Tibial nerve (tissue), 4 donors: ENCODE data around the gene CMBL. TPM values are rescaled to one million over a fixed set of nuclear protein-coding genes. Genes with fewer than 3 reads are reported as not detected.
A peak's percentile ranks its signal among the peaks of the same experiment; 100 is the strongest.
"Not testable (repeated sequence)": the region's sequence is repeated elsewhere in the genome, so short reads cannot be mapped to it uniquely, and the experiment has no call there.

Experiments
- DNase-seq, 2 donors: peaks; one replicate each; pipeline ENCODE4 v3.0.0-alpha.2; 2019; ENCODE audit warnings: low spot score in 2 of 2
- H3K27ac ChIP-seq, 4 donors: fragments of 200-600 bp; sonication (generic) in 3 of 4; one replicate each; pipeline ENCODE4 v1.5.1; 2017 to 2019; ENCODE audit warnings: mild to moderate bottlenecking in 1 of 4
- H3K27me3 ChIP-seq, 2 donors: fragments of 200-600 bp; sonication (generic) in 1 of 2; one replicate each; pipeline versions ENCODE4 v1.5.1 to v1.6.0; 2017 to 2019
- H3K36me3 ChIP-seq, 3 donors: fragments of 200-600 bp; sonication (generic); one replicate each; pipeline ENCODE4 v1.5.1; 2018 to 2019
- H3K4me1 ChIP-seq, 4 donors: fragments of 200-600 bp; sonication (generic) in 3 of 4; one replicate each; pipeline ENCODE4 v1.5.1; 2017 to 2019
- H3K4me3 ChIP-seq, 4 donors: fragments of 200-600 bp; sonication (generic) in 3 of 4; one replicate each; pipeline ENCODE4 v1.5.1; 2017 to 2019; ENCODE audit warnings: mild to moderate bottlenecking in 1 of 4, moderate library complexity in 1 of 4
- H3K9me3 ChIP-seq, 4 donors: fragments of 200-600 bp; sonication (generic) in 3 of 4; one replicate each; pipeline ENCODE4 v1.5.1; 2017 to 2019
- EP300 ChIP-seq, 2 donors: sonication (generic); formaldehyde crosslinking; IDR thresholded peaks; one replicate each; pipeline ENCODE4 v1.6.1; 2017; ENCODE audit warnings: antibody characterized with exemption in 2 of 2, mild to moderate bottlenecking in 1 of 2
- POLR2A ChIP-seq, 2 donors: fragments of 450-650 bp; IDR thresholded peaks; one replicate each; pipeline ENCODE4 v1.6.1; 2017; ENCODE audit warnings: antibody characterized with exemption in 2 of 2, mild to moderate bottlenecking in 2 of 2, moderate library complexity in 2 of 2
- WGBS, 2 donors: methylation state at CpG; one replicate each; pipeline ENCODE4 v1.1.5; 2018; 5-methylcytosine and 5-hydroxymethylcytosine counted together
- total RNA-seq, 4 donors: library from RNA; depleted of rRNA; stranded (reverse); fragments of >200 nt; gene quantifications; one replicate each; pipeline ENCODE4 v1.1.0, GENCODE V29; 2016
- TF ChIP-seq, protein P1 (sequence below), 5 experiments: fragments of 200-600 bp in 3 of 5; fragments of 450-650 bp in 2 of 5; sonication (generic) in 3 of 5; IDR thresholded peaks; one replicate each; pipeline ENCODE4 v1.5.1; 2016 to 2019; ENCODE audit warnings: antibody characterized with exemption in 5 of 5, mild to moderate bottlenecking in 3 of 5, moderate library complexity in 2 of 5

The CMBL gene
- total RNA-seq, 4 donors from 2014 or later: 5.7 to 7.4 (median 6.6) TPM

DNA sequence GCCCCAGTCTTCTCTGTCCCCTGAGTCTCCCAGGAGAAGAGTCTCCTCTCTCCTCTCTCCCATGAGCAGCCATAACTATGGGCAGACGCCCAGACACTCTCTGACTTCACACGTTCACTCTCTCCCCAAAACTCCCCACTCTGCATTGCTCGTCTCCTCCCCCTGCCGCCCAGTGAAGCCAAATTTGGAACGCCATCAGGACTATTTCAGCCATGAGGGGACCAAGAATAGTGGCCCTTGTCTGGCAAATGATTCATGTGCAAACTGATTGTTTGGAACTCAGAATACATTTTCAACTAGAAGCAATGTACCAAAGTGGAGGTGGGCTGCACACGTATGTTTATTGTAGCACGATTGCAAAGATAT is 20.9 kb downstream of the CMBL start:
- no peak for DNase-seq
- TF ChIP-seq EP300 (IDR thresholded peaks at IDR 0.05): no peak
- TF ChIP-seq, protein P1, sequence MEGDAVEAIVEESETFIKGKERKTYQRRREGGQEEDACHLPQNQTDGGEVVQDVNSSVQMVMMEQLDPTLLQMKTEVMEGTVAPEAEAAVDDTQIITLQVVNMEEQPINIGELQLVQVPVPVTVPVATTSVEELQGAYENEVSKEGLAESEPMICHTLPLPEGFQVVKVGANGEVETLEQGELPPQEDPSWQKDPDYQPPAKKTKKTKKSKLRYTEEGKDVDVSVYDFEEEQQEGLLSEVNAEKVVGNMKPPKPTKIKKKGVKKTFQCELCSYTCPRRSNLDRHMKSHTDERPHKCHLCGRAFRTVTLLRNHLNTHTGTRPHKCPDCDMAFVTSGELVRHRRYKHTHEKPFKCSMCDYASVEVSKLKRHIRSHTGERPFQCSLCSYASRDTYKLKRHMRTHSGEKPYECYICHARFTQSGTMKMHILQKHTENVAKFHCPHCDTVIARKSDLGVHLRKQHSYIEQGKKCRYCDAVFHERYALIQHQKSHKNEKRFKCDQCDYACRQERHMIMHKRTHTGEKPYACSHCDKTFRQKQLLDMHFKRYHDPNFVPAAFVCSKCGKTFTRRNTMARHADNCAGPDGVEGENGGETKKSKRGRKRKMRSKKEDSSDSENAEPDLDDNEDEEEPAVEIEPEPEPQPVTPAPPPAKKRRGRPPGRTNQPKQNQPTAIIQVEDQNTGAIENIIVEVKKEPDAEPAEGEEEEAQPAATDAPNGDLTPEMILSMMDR (IDR thresholded peaks at IDR 0.05): no peak
- Histone ChIP-seq H3K9me3 (no peaks in the 10 kb centered on the region), H3K36me3 (peaks cover 0 to 24% (median 0%) of the 10 kb centered on the region in 3 donors), H3K27ac (no peak overlapping the region), H3K27me3 (no peaks in the 10 kb centered on the region), H3K4me3 (no peak overlapping the region), H3K4me1 (peaks cover 0 to 14% (median 7%) of the 10 kb centered on the region in 4 donors)
- 80 to 81% methylated on average over 7 of the region's 7 CpGs for WGBS, 2 donors

DNA sequence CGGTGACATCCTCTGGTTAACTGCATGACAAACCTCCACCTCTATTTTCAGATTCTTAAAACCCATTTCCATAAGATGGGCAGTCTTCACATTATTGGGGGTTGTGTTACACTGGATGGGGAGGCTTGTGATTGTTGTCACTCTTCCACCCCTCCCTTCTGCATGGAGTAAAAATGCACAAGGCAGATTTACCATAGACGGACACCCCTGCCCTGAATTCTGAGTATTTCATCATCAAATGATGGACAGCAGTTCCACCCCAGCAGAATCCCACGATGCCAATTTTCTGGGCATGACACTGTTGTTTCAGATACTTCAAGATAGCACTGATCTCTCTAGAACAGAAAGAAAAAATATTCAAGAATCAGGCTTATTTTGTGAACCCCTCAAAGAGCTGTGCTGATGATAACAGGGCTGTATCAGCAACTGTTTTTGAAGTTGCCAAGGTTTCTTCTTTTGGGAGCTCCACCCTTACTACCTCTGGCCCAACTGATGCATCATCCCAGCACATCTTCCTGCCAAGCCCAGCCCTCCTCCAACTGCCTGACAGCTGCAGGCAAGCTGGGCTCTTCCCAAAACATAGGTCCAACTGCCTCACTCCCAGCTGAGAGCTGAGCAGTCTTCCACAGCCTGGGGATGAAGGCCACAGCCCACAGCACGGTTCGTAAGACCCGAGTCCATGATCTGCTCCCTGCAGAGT is 21.4 kb downstream of the CMBL start:
- Histone ChIP-seq H3K27me3 (no peaks in the 10 kb centered on the region), H3K4me1 (peaks cover 0 to 14% (median 7%) of the 10 kb centered on the region in 4 donors), H3K36me3 (peaks cover 0 to 26% (median 0%) of the 10 kb centered on the region in 3 donors), H3K9me3 (no peaks in the 10 kb centered on the region), H3K27ac (no peak overlapping the region), H3K4me3 (no peak overlapping the region)
- WGBS, 2 donors: 67 to 82% methylated on average over 6 of the region's 6 CpGs
- DNase-seq: no peak
- TF ChIP-seq EP300 (IDR thresholded peaks at IDR 0.05): no peak
- no peak for TF ChIP-seq POLR2A (IDR thresholded peaks at IDR 0.05)
- TF ChIP-seq, protein P1 (IDR thresholded peaks at IDR 0.05): no peak

DNA sequence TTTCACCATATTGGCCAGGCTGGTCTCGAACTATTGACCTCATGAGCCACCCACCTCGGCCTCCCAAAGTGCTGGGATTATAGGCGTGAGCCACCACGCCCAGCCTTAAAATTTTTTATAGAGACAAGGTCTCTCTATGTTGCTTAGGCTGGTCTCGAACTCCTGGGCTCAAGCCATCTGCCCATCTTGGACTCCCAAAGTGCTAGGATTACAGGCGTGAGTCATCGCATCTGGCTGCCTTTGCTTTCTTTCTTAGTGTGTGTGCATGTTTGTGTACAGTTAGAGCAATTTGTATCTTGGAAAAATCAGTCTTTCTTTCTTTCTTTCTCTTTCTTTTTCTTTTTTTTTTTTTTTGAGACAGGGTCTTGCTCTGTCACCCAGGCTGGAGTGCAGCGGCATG is 22.3 kb downstream of the CMBL start:
- H3K4me3 ChIP-seq, H3K27ac ChIP-seq, H3K9me3 ChIP-seq, H3K27me3 ChIP-seq, DNase-seq: not testable (repeated sequence)
- Histone ChIP-seq H3K36me3 (peaks cover 0 to 26% (median 0%) of the 10 kb centered on the region in 3 donors), H3K4me1 (peaks cover 0 to 14% (median 7%) of the 10 kb centered on the region in 4 donors)
- 93 to 94% methylated on average over 8 of the region's 8 CpGs for WGBS, 2 donors

DNA sequence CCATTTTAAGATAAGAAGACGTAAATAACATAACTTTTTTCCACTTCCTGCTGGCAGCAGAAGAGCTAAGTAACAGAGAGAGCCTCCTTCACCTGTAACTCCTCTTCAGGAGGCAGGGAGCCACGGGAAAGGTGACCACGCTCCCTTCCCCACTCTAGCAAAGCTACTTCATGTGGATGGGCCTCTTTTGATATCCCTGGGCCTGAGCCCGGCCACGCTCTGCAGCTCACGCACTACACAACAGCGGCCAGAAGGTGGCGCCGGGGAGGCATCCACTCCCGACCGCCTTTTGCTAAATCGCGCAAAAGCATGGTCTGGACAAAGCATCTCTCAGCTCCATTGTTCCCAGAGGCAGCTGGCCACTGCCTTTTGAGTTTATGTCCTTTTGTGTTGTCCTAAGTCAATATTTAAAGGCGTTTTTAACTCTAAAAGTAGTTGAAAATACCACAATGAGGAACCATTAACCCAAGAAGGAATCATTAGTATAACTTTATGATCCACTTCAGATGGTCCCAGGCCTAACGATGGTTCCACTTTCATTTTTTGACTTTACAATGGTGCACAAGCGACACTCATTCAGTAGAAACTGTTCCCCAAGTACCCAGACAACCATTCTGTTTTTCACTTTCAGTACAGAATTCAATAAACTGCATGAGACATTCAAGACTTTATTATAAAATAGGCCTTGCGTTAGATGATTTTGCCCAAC is 23.6 kb downstream of the CMBL start:
- H3K27ac ChIP-seq: no peak overlapping the region
- no peaks in the 10 kb centered on the region for H3K9me3 ChIP-seq
- DNase-seq: peak; percentile 77 to 88
- 22 to 24% methylated on average over 17 of the region's 17 CpGs for WGBS, 2 donors
- peaks cover 0 to 35% (median 0%) of the 10 kb centered on the region in 3 donors for H3K36me3 ChIP-seq
- TF ChIP-seq, protein P1 (IDR thresholded peaks at IDR 0.05): peak; percentile 89 to 93 (median 93)
- TF ChIP-seq EP300 (IDR thresholded peaks at IDR 0.05) (peak in 1 of 2 donors; percentile 32), POLR2A (IDR thresholded peaks at IDR 0.05) (no peak)
- H3K4me1 ChIP-seq: peaks cover 0 to 13% (median 7%) of the 10 kb centered on the region in 4 donors
- no peak overlapping the region for H3K4me3 ChIP-seq
- no peaks in the 10 kb centered on the region for H3K27me3 ChIP-seq

DNA sequence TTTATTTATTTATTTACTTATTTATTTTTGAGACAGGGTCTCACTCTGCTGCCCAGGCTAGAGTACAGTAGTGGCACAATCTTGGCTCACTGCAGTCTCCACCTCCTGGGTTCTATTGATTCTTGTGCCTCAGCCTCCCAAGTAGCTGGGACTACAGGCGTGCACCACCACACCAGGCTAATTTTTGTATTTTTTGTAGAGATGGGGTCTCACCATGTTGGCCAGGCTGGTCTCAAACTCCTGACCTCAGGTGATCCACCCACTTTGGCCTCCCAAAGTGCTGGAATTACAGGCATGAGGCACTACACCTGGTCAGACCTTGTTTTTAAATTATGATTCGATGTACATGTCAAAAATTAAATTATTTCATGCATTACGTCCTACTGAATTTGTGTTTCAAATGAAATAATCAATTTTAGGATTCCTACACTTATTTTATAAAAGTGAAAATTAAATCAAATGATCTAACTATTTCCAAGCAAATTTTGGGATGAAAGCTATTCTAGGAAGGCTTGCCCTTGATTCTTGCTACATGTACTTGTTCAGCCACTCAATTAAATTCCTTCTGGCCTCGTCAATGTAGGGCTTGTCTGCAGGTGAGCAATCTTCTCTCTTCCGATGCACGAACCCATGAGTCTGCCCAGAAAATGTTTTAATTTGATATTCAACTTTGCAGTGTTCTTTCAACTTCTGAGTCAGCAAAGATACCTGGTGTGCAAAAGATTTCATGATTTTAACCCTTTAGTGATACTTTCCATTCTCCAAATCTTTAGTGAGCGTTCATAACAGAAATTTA is 27.6 kb downstream of the CMBL start:
- Histone ChIP-seq H3K4me1 (peaks cover 0 to 9% (median 4%) of the 10 kb centered on the region in 4 donors), H3K9me3 (no peaks in the 10 kb centered on the region), H3K27me3 (no peaks in the 10 kb centered on the region), H3K36me3 (peaks cover 0 to 19% (median 0%) of the 10 kb centered on the region in 3 donors), H3K27ac (no peak overlapping the region), H3K4me3 (no peak overlapping the region)
- no peak for TF ChIP-seq EP300 (IDR thresholded peaks at IDR 0.05)
- no peak for TF ChIP-seq POLR2A (IDR thresholded peaks at IDR 0.05)
- TF ChIP-seq, protein P1 (IDR thresholded peaks at IDR 0.05): no peak
- no peak for DNase-seq
- WGBS, 2 donors: 77 to 94% methylated on average over 7 of the region's 7 CpGs
